PC-3 (cell line): ENCODE measurements around the gene GJC1. TPM values are rescaled to one million over a fixed set of nuclear protein-coding genes. Genes with fewer than 3 reads are reported as not detected.

Experiments used
- ATAC-seq: fragments of 200-7000 bp; cut with Tn5 transposase; 2 replicates; pipeline ENCODE4 v1.9.1; 2020; ENCODE audit warnings: mild to moderate bottlenecking, moderate library complexity
- BruUV-seq: library from RNA; stranded (reverse); fragments of 400-500 nt; replicated peaks from 2 replicates; lab custom pipeline; 2021; lab: Mats Ljungman, UMichigan
- CTCF ChIA-PET: fragments of 300-600 bp; sonication (Branson Sonifier 250); formaldehyde crosslinking; loops from one replicate; lab custom pipeline; 2022; ENCODE audit warnings: antibody characterized with exemption; lab: Charles Lee
- POLR2A ChIA-PET: fragments of 300-600 bp; sonication (Branson Sonifier 250); formaldehyde crosslinking; loops from one replicate; lab custom pipeline; 2022; ENCODE audit warnings: antibody characterized with exemption; ENCODE audit not compliant: unreplicated experiment; lab: Charles Lee
- DNase-seq: peaks from one replicate; pipeline ENCODE4 v3.0.0-alpha.2; 2015
- H2AFZ ChIP-seq: fragments of 300-600 bp; sonication (generic); 2 replicates; pipeline ENCODE4 v1.6.0; 2016; ENCODE audit warnings: antibody characterized with exemption, low read length
- H3F3A ChIP-seq: fragments of 300-600 bp; sonication (generic); one replicate; pipeline ENCODE4 v1.6.0; 2017; ENCODE audit warnings: antibody characterized with exemption, low read length, control low read depth, mild to moderate bottlenecking; ENCODE audit not compliant: unreplicated experiment
- H3K27ac ChIP-seq: fragments of 300-600 bp; sonication (generic); 2 replicates; pipeline ENCODE4 v1.5.1; 2016; ENCODE audit warnings: mild to moderate bottlenecking, low read length
- H3K27me3 ChIP-seq: fragments of 300-600 bp; sonication (generic); 2 replicates; pipeline ENCODE4 v1.6.1; 2016; ENCODE audit warnings: low read length, mixed read lengths
- H3K36me3 ChIP-seq: fragments of 300-600 bp; sonication (generic); 2 replicates; pipeline ENCODE4 v1.6.1; 2016; ENCODE audit warnings: low read depth, mixed run types, low read length, mixed read lengths
- H3K4me1 ChIP-seq: fragments of 300-600 bp; sonication (generic); 2 replicates; pipeline ENCODE4 v1.5.1; 2016; ENCODE audit warnings: low read length; ENCODE audit not compliant: insufficient read depth
- H3K4me2 ChIP-seq: fragments of 300-600 bp; sonication (generic); 2 replicates; pipeline ENCODE4 v1.6.0; 2016; ENCODE audit warnings: low read length
- H3K4me3 ChIP-seq: fragments of 300-600 bp; sonication (generic); 2 replicates; pipeline ENCODE4 v1.5.1; 2016; ENCODE audit warnings: mild to moderate bottlenecking, low read length, mixed read lengths
- H3K79me2 ChIP-seq: fragments of 300-600 bp; sonication (generic); 2 replicates; pipeline ENCODE4 v1.6.1; 2017; ENCODE audit warnings: low read length, mixed read lengths
- H3K9ac ChIP-seq: fragments of 300-600 bp; sonication (generic); 2 replicates; pipeline ENCODE4 v1.6.0; 2016; ENCODE audit warnings: mild to moderate bottlenecking, low read length
- H3K9me2 ChIP-seq: fragments of 300-600 bp; sonication (generic); replicated peaks from 2 replicates; pipeline ENCODE4 v1.6.1; 2016; ENCODE audit warnings: mixed run types, low read length, mixed read lengths
- H3K9me3 ChIP-seq: fragments of 300-600 bp; sonication (generic); 2 replicates; pipeline ENCODE4 v1.6.1; 2016; ENCODE audit warnings: low read length, mixed read lengths
- H4K20me1 ChIP-seq: fragments of 300-600 bp; sonication (generic); 2 replicates; pipeline ENCODE4 v1.6.1; 2016; ENCODE audit warnings: low read length, mixed read lengths
- CTCF ChIP-seq: fragments of 300-600 bp; sonication (generic); conservative IDR thresholded peaks from 2 replicates; pipeline ENCODE4 v1.5.1; 2017; ENCODE audit warnings: antibody characterized with exemption, low read depth, mild to moderate bottlenecking, low read length
- EZH2 ChIP-seq: fragments of 300-600 bp; sonication (generic); IDR thresholded peaks from one replicate; pipeline ENCODE4 v1.6.1; 2017; ENCODE audit warnings: antibody characterized with exemption, mild to moderate bottlenecking, low read length; ENCODE audit not compliant: unreplicated experiment
- EZH2phosphoT487 ChIP-seq: fragments of 300-600 bp; sonication (generic); IDR thresholded peaks from 2 replicates; pipeline ENCODE4 v1.6.1; 2018; ENCODE audit warnings: mild to moderate bottlenecking, antibody characterized with exemption, low read length, borderline replicate concordance
- intact Hi-C: fragments of 100-400 bp; cut with micrococcal nuclease; formaldehyde crosslinking; loops from 2 replicates; pipeline ENCODE4 v1.9.0; 2023
- total RNA-seq: library from RNA; depleted of rRNA; stranded (reverse); fragments of >200 nt; gene quantifications from 2 replicates; pipeline ENCODE4 v1.2.3, GENCODE V29; 2014

Gene GJC1
- total RNA-seq, 1 experiment from 2014 or later = 17.1 TPM

DNA sequence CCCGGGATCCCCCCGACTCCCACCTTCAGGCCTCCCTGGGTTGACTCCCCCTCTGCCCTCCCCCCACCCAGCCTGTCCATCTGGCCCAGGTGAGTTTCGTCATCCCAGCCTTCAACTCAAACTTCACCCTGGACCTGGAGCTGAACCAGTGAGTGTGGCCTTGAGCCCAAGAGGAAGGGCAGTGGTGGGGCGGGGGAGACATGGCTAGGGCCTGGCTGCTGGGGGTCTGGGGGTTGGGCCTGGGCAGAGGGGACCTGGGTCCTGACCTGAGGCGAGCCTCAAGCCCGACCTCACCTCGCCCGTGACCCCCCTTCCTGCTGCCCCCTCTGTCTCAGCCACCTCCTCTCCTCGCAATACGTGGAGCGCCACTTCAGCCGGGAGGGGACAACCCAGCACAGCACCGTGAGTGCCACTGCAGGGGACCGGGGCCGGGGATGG lies 60.4 kb downstream of the GJC1 start:
- H3K27ac ChIP-seq = no peak overlapping the region
- ChIA-PET CTCF (interaction anchor here (0.6 kb wide), 1 partner anchor 246 kb away, joined by 12 read pairs; no protein-coding TSS in a partner anchor), POLR2A (no interaction called here)
- no peaks in the 10 kb centered on the region for H3K27me3 ChIP-seq
- no TSS peak for BruUV-seq
- H2AFZ ChIP-seq = no peak overlapping the region
- no peaks in the 10 kb centered on the region for H3K9me2 ChIP-seq
- TF ChIP-seq EZH2 (no peak), CTCF (no peak), EZH2phosphoT487 (no peak)
- H4K20me1 ChIP-seq = no peaks in the 10 kb centered on the region
- H3K9me3 ChIP-seq = no peaks in the 10 kb centered on the region
- H3K4me3 ChIP-seq = no peak overlapping the region
- H3K4me1 ChIP-seq = peaks cover 6% of the 10 kb centered on the region; the same call in 1 of the 2 replicates
- H3K36me3 ChIP-seq = no peaks in the 10 kb centered on the region
- H3K4me2 ChIP-seq = no peak overlapping the region
- no peaks in the 10 kb centered on the region for H3F3A ChIP-seq
- intact Hi-C loops = no loop called here
- no peaks in the 10 kb centered on the region for H3K79me2 ChIP-seq
- no peak for DNase-seq
- no peak overlapping the region for H3K9ac ChIP-seq
- ATAC-seq = no peak

GRCh38 chr17:44769230-44769629 lies 60.9 kb downstream of the GJC1 start:
- Histone ChIP-seq H3K9me3 (no peaks in the 10 kb centered on the region), H2AFZ (no peak overlapping the region), H3K4me1 (peaks cover 2% of the 10 kb centered on the region; the same call in 1 of the 2 replicates), H3K27ac (no peak overlapping the region), H3F3A (no peaks in the 10 kb centered on the region), H3K4me2 (no peak overlapping the region), H4K20me1 (no peaks in the 10 kb centered on the region), H3K27me3 (no peaks in the 10 kb centered on the region), H3K4me3 (no peak overlapping the region), H3K9ac (no peak overlapping the region), H3K36me3 (no peaks in the 10 kb centered on the region), H3K79me2 (no peaks in the 10 kb centered on the region), H3K9me2 (no peaks in the 10 kb centered on the region)
- DNase-seq (no peak), ATAC-seq (no peak)
- no TSS peak for BruUV-seq
- ChIA-PET POLR2A (no interaction called here), CTCF (interaction anchor here (0.6 kb wide), 1 partner anchor 245 kb away, joined by 12 read pairs; no protein-coding TSS in a partner anchor)
- intact Hi-C loops = no loop called here
- TF ChIP-seq EZH2 (no peak), EZH2phosphoT487 (no peak), CTCF (no peak)

DNA sequence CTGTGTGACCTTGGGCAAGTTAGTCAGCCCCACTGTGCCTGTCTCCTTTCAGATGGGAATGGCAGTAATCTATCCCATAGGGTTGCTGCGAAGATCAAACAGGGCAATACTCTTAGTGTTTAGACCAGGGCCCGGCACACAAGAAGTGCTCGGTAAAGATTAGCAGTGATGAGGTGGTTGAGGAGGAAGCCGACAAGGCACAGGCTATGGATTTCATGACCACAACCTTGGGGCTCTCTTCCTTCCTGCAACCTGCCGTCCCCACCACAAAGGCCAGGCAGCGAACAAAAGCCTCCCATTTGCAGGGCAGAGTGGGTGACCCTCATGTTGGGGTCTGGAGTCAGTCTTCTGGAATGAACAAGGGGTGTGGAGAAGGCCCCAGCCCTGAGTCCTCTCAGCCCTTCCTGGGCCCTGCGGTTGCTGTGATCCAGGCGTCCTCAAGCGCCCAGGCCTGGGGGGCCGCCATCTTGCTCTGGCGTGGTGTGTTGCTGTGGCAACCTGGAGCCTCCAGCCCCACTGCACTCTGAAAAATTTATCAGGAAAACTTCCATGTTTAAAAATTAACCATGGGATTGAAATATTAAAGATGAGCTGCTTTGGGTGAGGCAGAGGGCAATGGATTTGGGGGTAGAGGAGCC lies 61.5 kb downstream of the GJC1 start:
- H3K27ac ChIP-seq = no peak overlapping the region
- H3K79me2 ChIP-seq = no peaks in the 10 kb centered on the region
- ChIA-PET CTCF (no interaction called here), POLR2A (no interaction called here)
- H3K4me3 ChIP-seq = no peak overlapping the region
- no peak overlapping the region for H2AFZ ChIP-seq
- H3K4me2 ChIP-seq = no peak overlapping the region
- intact Hi-C loops = no loop called here
- H3K36me3 ChIP-seq = no peaks in the 10 kb centered on the region
- no peaks in the 10 kb centered on the region for H3F3A ChIP-seq
- DNase-seq = no peak
- BruUV-seq = no TSS peak
- no peaks in the 10 kb centered on the region for H3K9me2 ChIP-seq
- H3K9me3 ChIP-seq = no peaks in the 10 kb centered on the region
- H3K4me1 ChIP-seq = no peaks in the 10 kb centered on the region
- H4K20me1 ChIP-seq = no peaks in the 10 kb centered on the region
- ATAC-seq = no peak
- no peaks in the 10 kb centered on the region for H3K27me3 ChIP-seq
- H3K9ac ChIP-seq = no peak overlapping the region
- TF ChIP-seq EZH2phosphoT487 (no peak), CTCF (no peak), EZH2 (no peak)
